Stimulated activated CD8-positive, alpha-beta memory T cell treated with anti-CD3 and anti-CD28 coated beads, Interleukin-4, amount 100 ng/mL, for 24 hours (primary cell): ENCODE measurements around the gene MAP3K10.
"Not testable (repeated sequence)": the region's sequence is repeated elsewhere in the genome, so short reads cannot be mapped to it uniquely, and the experiment has no call there.

Source experiments
- DNase-seq: peaks from one replicate; pipeline ENCODE4 v3.0.0-alpha.2; 2020; ENCODE audit warnings: low read depth

Gene MAP3K10

GRCh38 chr19:40190891-40191835 is at the start of gene MAP3K10:
Gene MAP3K10, plus strand, starts transcription at chr19:40191426. Its CDS starts 606 bp downstream, at chr19:40192032.
- peak; percentile 76 for DNase-seq

DNA sequence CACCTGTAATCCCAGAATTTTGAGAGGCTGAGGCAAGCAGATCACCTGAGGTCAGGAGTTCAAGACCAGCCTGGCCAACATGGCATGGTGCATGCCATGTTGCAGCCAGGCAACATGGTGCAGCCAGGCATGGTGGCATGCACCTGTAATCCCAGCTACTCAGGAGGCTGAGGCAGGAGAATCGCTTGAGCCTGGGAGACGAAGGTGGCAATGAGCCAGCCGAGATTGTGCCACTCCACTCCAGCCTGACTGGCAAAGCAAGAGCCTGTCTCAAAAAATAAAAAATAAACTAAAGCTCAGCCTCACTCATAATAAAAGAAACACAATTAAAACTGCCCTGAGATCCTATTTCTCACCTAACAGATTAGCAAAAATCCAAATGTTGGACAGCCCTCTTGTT is 49.7 kb upstream of the MAP3K10 start:
- DNase-seq: no peak

DNA sequence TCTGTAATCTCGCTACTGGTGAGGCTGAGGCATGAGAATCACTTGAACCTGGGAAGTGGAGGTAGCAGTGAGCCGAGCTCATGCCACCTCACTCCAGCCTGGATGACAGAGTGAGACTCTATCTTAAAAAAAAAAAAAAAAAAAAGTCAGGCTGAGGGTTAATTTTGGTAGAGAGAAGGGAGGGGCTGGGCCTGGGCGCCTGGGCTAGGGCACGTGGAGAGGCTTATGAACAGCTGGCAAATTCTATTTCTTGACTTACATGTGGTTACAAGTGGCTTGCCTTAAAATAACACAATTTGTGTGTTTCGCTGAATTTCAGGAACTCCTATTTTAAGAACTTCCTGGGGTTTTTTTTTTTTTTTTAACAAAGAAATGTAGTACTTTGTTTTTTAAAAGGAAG is 47.6 kb upstream of the MAP3K10 start:
- no peak for DNase-seq

GRCh38 chr19:40144151-40144550 is 47.1 kb upstream of the MAP3K10 start:
- no peak for DNase-seq

GRCh38 chr19:40144947-40145748 is 46.1 kb upstream of the MAP3K10 start:
- no peak for DNase-seq

- DNase-seq: not testable (repeated sequence)
Measured at GRCh38 chr19:40145749-40146029, 45.5 kb upstream of the MAP3K10 start.

DNA sequence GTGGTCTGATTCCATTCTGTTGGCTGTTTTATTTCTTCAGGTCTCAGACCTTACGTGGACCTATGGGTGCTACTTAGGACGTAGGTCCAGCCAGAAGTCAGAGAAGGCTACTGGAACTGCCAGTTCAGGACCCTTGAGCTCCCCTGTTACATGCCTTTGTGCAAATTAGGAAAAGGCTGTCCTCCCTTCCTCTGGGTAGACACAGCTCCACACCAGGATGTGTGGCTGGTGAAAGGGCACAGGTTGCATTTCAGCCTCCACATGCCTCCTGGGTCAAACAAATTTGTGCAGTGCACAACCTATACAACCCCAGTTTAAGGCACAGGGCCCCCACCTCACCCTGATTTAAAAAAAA is 43.9 kb upstream of the MAP3K10 start:
- no peak for DNase-seq

DNA sequence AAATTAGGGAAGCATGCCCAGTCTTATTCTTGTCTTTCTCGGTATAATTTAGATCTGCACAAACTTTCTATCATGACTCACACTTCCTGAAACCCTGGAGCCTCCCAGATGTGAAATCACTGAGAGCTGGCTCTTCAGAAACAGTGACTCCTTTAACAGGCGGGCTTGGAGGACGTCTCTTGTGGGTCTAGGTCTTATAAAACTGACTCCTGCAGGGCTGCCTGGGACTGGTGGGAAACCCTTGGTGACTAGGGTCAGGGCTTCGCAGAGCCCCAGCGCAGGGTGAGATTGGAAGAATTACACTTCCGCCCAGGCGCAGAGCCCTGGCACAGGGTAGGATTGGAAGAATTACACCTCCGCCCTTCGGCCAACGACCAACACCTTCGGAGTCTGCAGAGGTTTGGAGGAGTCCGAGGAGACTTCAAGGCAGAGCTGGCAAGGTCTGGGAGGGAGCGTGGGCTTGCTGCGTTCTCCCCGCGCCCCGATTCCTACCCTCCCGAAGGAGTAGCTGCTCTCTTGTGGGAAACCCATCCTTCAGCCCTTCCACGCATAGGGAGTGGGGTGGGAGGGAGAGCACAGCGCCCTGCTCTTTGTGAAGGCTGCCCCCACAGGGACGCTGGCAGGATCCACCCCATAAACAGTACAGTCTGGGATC is 43.4 kb upstream of the MAP3K10 start:
- no peak for DNase-seq

GRCh38 chr19:40149501-40149900 is 41.7 kb upstream of the MAP3K10 start:
- DNase-seq: no peak

DNA sequence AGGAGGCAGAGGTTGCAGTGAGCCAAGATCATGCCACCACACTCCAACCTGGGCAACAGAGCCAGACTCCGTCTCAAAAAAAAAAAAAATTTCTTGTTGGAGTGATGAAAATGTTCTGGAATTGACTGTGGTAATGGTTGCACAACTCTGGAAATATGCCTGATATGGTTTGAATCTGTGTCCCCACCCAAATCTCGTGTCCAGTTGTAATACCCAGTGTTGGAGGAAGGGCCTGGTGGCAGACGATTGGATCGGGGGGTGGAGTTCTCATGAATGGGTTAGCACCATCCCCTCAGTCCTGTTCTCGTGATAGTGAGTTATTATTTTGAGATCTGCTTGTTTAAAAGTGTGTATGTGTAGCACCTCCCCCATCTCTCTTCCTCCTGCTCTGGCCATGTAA is 41.1 kb upstream of the MAP3K10 start:
- no peak for DNase-seq

- DNase-seq: no peak
Measured at GRCh38 chr19:40154121-40154680, 37.0 kb upstream of the MAP3K10 start.

GRCh38 chr19:40155749-40156265 is 35.4 kb upstream of the MAP3K10 start:
- DNase-seq: no peak

DNA sequence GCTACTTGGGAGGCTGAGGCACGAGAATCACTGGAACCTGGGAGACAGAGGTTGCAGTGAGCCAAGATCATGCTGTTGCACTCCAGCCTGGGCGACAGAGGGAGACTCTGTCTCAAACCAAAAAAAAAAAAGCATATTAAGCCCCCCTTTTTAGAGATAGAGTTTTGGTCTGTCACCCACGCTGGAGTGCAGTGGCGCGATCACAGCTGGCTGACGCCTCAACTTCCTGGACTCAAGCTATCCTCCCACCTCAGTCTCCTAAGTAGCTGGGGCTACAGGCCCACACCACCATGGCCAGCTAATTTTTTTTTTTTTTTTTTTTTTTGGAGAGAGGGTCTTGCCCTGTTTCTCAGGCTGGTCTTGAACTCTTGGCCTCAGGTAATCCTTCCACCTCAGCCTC is 34.2 kb upstream of the MAP3K10 start:
- no peak for DNase-seq

- DNase-seq: no peak
Measured at GRCh38 chr19:40159744-40160143, 31.5 kb upstream of the MAP3K10 start.

GRCh38 chr19:40162104-40162503 is 29.1 kb upstream of the MAP3K10 start:
- DNase-seq: no peak

DNA sequence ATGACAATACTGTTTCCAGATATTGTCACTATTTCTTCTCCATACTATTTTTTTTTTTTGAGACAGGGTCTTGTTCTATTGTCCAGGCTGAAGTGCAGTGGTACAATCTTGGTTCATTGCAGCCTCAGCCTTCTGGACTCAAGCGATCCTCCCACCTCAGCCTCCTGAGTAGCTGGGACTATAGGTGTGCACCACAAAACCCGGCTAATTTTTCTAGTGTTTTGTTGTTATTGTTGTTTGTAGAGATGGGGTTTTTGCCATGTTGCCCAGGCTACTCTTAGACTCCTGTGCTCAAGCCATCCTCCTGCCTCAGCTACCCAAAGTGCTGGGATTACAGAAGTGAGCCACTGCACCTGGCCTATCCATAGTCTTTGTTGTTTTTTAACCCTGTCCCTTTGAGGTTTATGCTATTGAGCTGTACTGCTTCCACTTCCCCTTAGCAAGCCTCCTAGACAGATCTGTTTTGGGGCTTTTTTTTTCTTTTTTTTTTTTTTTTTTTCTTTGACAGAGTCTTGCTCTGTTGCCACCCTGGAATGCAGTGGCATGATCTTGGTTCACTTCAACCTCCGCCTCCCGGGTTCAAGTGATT is 27.6 kb upstream of the MAP3K10 start:
- no peak for DNase-seq

DNA sequence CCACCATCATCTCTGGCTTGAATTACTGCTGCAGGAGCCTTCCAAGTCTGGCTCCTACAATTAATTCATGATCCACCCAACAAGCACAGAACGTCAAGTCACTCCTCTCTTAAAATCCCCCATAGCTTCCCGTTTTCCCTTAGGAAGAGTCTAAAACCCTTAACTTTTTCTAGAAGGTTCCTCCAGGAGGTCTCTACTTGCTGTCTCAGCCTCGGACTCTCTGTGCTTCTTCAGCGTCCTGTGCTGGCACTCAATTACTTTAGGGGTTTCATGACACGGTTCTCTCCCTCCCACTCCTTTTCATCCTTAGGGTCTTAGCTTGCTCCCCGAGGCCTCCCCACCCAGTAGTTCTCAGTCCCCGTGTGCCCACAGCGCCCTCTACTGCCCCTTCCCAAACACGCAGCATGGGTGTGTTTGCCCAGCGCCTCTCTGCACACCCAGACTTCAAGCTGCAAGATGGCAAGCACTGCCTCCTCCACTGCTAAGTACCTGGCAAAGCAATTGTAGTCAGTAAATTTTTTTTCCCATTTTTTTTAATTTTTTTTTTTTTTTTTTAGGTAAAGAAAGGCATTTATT is 25.8 kb upstream of the MAP3K10 start:
- DNase-seq: peak; percentile 50

DNA sequence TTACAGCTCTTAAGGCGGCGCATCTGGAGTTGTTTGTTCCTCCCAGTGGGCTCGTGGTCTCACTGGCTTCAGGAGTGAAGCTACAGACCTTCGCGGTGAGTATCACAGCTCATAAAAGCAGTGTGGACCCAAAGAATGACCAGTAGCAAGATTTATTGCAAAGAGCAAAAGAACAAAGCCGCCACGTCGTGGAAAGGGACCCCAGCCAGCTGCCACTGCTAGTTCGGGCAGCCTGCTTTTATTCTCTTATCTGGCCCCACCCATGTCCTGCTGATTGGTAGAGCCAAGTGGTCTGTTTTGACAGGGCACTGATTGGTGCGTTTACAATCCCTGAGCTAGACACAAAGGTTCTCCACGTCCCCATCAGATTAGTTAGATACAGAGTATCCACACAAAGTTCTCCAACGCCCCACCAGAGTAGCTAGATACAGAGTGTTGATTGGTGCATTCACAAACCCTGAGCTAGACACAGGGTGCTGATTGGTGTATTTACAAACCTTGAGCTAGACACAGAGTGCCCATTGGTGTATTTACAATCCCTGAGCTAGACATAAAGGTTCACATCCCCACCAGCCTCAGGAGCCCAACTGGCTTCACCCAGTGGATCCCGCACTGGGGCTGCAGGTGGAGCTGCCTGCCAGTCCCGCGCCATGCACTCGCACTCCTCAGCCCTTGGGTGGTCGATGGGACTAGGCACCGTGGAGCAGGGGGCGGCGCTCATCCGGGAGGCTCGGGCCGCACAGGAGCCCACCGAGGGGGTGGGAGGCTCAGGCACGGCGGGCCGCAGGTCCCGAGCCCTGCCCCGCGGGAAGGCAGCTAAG is 21.5 kb upstream of the MAP3K10 start:
- DNase-seq: not testable (repeated sequence)

- not testable (repeated sequence) for DNase-seq
Measured at GRCh38 chr19:40170303-40170989, 20.8 kb upstream of the MAP3K10 start.

- DNase-seq: not testable (repeated sequence)
Measured at GRCh38 chr19:40171293-40171692, 19.9 kb upstream of the MAP3K10 start.
